B cell (primary cell): ENCODE measurements around the gene GRIK3.

ENCODE experiments used
- EZH2 ChIP-seq: IDR thresholded peaks from 2 replicates; pipeline ENCODE4 v1.6.1; 2012; ENCODE audit warnings: borderline replicate concordance, low read depth, mild to moderate bottlenecking, moderate library complexity, low read length; ENCODE audit not compliant: insufficient read depth, poor library complexity, severe bottlenecking
- TF ChIP-seq, protein P1 (sequence below): fragments of 200-600 bp; IDR thresholded peaks from one replicate; pipeline ENCODE4 v1.8.0; 2022; ENCODE audit warnings: antibody characterized with exemption, mild to moderate bottlenecking

GRCh38 chr1:36764798-36765197, 269.5 kb downstream of the GRIK3 start:
- TF ChIP-seq, protein P1, sequence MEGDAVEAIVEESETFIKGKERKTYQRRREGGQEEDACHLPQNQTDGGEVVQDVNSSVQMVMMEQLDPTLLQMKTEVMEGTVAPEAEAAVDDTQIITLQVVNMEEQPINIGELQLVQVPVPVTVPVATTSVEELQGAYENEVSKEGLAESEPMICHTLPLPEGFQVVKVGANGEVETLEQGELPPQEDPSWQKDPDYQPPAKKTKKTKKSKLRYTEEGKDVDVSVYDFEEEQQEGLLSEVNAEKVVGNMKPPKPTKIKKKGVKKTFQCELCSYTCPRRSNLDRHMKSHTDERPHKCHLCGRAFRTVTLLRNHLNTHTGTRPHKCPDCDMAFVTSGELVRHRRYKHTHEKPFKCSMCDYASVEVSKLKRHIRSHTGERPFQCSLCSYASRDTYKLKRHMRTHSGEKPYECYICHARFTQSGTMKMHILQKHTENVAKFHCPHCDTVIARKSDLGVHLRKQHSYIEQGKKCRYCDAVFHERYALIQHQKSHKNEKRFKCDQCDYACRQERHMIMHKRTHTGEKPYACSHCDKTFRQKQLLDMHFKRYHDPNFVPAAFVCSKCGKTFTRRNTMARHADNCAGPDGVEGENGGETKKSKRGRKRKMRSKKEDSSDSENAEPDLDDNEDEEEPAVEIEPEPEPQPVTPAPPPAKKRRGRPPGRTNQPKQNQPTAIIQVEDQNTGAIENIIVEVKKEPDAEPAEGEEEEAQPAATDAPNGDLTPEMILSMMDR: no peak
- TF ChIP-seq EZH2: no peak
